HG03196 (cell line): ENCODE measurements around the gene PTPN20.

Experiments used
- ATAC-seq: cut with Tn5 transposase; IDR thresholded peaks from one replicate; pipeline ENCODE4 v1.9.1; 2021; ENCODE audit not compliant: unreplicated experiment

PTPN20 gene

DNA sequence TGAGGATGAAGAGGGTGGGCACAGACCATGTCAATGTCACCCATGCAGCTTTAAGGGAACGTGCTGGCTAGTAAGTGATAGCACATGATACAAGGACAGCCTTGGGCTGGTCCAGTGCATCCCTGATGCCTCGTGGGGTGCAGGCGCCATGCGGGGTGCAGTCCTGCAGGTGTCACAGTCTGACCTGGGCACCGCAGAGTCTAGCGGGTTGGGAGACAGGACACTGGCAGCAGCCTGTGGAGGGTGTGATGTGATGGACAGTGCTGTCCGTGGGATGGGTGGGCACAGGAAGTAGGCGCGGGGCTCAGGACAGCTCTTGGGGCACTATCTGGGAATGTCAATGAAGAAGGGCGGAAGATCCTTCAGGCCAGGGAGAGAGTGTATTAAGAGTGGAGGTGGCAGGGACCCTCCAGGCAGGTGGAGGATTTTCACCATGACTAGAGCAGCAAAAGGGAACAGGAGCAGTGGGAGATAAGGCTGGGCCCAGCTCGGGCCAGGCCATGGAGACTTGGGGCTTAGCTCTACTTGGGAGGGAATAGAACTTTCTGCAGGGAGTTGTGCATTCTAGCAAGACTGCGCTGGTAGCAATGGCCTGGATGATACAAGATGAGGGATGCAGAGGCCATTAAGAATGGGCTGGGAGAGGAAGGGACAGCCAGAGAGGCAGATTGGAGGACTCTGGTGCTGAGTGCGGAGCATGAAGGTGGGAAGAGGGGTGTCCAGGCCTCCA lies 122.5 kb downstream of the PTPN20 start:
- ATAC-seq = no peak

DNA sequence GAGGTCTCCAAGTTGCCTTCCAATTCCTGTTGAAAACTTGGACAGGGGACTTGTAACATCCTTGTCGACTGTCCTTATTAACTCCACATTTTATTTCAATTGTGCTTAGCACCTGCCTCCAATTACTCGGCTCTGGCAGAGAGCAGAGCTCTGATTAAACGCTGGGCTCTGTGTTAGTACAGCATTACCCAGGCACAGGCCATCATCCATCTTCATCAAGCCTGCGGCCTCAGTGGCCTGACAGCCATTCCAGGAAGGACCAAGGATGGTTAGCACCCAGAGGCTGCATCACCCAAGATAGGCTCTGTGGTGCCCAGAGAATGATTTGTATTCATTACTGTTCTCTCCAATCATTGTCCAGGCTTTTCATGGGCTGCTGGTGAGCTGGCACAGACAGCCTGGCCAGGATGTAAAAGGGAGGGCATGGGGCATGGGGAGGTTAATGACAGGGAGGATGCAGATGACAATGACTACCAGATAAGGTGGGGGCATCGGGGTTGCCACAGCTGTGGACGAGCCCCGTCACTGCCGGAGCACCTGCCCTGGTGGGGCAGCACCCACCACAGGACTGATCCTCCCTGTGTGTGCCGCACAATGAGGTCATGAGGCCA lies 123.3 kb downstream of the PTPN20 start:
- no peak for ATAC-seq

DNA sequence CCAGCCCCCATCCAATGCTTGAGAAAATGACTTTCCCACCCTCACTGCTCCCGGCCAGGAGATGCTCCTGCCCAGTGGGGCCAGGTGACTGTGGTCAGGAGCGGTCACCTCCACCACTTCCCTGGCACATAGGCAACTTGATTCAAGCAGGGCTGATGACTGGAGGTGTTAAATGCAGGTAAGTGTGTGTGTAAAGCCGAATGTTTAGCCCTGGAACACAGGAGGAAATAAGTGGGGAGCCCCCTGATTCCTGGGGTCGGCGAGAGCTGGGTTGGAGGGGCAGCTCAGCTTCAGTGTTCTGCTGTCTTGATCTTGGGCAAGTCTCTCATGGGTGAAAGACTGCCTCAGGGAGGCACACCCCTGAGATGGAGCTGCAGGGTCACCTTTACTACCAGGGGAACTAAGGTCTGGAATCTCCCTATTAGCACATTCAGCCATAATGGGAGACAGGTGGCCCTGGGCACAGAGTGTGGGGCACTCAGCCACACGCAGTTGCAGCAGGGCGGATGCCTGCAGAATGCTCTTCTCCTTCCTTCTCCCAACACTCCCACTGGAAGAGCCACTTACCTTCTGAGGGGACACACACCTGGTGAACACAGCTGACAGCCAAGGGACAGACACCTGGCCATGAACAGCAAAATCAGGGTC lies 124.1 kb downstream of the PTPN20 start:
- ATAC-seq = no peak

DNA sequence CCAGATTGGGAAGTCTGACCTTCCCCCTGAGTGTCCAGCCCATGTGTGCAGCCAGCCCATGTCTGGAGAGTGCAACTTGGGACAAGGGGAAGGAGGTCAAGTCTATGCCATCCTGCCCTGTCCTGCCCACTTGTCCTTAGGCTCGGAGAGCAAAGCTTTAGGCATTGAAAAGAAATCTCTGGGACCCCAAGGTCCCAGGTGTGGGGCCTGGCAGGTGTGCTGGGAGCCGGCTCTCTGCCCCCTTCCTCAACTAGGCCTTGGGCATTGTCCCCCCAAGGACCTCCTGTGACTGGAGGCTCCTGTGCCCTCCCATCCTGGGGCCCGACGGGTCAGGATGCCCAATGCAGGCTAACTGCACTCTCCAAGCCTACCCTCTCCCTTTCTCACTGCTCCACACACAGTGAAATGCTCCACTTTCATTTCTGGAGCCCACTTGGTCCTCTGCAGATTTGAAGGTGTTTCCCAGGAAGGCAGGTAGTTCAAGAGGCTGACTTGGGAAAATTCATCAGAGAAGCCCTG lies 124.7 kb downstream of the PTPN20 start:
- ATAC-seq = no peak

DNA sequence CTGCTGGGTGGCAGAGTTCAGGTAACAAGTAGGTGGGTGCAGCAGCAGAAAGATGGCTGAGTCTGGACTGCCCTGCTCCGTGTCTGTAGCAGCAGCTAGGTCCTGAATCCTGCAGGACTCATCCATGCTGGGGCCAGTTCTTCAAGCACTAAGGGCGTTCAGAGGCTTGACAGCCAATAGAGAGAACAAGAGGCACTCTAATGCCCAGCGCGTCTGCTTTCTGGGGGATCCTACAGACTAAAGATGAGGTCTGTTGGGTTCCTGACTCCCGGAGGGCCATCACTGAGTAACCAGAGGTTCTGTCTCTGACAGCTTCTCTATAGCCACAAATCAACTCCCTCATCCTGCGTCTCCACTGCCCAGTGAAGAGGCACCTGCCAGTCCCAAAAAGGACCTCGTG lies 125.5 kb downstream of the PTPN20 start:
- ATAC-seq = no peak

DNA sequence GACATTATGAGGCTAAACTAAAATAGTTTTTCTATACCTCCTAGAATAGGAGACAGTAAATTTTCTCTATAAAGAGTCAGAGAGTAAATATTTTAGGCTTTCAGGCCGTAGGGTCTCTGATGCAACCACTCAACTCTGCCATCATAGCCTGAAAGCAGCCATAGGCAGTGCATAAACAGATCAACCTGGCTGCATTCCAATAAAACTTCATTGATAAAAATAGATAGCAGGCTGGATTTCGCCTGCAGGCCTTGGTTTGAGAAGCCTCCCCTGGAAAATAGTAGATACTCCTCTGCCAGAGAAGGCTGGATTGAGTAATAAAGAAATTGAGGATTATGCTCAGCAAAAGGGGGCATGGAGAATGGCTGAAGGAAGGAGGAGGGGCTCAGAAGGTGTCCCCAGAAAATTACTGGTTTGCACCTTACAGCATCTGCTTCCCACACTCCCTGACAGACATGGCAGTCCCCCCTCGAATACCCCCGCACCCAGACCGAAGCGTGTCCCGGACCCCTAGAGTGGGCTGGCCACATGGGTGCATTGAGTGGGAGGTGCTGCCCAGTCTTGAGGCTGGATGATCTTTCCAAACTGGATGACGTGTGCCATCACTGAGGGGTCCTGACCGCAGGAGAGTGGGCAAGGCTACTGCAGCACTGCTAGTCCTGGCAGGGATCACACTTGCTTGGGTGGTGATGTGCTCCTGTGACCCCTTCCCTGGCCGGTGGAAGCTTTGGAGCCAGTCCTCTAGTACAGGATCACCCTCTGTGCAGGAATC lies 126.6 kb downstream of the PTPN20 start:
- no peak for ATAC-seq

DNA sequence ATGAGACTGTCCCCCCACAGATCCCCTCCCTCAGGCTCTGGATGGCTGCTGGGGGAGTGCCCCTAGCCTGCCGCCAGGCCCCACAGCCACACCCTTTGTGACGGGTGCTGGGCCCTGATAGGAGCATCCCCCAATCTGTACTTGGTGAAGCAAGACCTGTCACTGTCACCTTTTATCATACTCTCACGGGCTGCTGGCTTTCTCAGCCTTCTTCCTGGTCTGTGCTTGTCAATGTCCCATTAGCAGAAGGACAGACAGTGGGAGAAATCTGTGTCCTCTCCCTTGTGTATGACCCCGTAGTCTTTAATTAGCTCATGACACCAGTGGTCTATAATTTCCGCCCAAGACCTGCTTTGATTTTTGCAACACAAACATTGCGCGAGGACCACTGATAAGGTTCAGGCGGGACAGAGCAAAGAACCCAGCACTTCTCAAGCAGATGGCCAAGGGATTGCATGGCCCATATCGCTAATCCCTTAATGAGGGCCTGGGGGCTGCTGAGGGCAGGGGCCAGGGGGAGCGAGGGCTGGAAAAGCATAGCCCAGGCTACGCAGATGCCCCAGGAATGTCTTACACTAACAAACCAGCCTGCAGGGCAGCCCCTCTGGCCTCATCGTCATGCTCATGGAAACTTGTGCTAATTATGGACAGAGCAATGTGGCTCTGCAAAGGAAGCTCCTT lies 127.8 kb downstream of the PTPN20 start:
- no peak for ATAC-seq

DNA sequence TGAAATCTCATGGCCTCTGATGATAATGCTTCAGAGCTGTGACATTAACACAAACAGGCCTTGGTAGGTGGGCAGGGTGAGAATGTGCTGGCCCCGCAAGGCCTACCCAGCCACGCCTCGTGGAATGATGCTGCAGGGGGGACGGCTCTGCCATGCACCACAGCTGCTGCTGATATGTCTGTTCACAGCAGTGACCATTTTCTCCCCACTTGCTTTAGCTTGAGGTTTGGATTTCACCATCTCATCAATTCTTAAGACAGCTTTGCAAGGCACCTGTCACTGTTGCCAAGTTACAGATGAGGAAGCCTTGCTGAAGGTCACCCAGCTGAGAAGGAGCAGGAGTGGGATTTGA lies 128.3 kb downstream of the PTPN20 start:
- ATAC-seq = no peak

DNA sequence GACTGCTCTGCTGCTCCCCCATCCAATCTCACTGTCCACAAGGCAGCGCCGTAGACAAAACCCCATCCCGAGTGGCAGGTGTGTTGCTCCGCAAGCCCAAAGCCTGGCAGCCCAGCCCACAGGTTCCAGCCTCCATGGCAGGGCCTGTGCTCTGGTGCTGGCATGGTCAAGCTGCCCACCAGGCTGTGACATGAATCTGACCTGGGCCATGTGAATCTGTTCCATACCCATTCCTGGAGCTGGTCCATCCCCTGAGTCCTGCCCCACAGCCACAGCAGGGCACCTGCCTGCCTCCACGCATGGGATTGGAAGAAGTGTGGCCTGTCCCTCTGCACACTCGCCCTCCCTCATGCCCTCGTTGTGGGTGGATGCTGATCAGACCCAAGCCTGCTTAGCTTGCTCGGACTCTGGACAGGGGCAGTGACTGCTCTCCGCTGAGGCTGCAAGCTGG lies 128.8 kb downstream of the PTPN20 start:
- no peak for ATAC-seq

DNA sequence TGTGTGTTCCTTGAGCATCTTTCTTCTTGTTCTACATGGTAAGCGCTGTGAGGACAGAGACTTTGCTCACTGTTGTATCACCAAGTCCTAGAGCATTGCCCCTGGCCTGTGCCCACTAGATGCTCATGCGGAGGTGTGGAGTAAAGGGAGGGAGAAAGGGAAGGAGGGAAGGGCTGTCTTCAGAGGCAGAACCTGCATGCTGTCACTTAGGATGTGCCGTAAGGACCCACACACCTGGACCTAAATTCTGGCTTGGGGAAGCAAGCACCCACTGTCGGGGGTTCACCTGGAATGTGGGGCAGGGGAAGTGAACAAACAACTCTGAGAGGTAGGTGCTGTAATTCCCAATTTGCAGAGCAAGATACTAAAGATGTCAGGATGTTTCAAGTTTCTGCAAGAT lies 129.5 kb downstream of the PTPN20 start:
- ATAC-seq = no peak

DNA sequence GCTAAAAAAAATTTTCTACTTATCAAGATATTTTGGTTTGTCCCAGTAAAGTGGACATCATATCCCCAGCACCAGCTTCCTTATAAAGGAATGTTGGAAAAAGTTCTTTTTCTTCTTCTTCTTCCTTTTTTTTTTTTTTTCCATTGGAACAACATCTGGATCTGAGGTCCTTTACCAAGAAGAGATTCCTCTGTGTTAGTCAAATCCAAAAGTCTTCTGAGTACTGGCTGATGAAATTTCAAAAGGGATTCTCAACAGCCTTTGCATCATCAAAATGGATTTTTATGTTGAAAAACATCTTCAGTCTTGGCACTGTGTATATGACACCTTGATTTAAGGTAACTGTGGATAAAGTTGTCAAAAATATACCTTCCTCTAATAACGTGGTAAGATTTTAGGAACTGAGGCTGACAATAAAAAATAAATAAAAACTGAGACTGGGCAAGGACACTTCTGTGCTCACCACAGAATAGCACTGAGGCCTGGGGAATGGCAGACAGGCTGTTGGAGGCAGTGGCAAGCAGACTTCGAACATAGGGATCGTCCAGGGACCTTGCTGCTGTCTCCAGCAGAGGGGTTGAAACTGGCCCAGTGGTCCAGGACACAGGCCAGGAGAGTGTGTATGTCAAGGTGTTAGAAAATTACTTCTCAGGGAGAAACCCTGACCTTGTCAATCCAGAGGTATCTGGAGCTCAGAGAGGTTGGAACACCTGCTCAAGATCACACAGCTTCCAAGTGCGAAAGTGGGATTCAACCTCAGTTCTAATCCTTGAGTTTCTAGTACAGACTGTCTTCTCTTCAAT lies 130.4 kb downstream of the PTPN20 start:
- no peak for ATAC-seq

DNA sequence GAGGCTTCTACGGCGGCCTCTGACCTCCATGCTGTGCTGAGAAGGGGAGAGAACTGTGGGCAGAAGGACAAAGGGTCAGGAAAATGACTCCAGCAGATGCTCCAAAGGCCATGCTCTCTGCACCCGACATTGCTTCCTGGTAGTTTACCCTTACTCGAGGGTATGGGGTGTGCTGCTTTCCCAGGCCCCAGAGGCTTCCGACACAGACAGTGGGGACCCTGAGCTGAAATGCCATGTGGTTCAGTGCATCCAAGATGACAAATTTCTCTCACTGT lies 130.9 kb downstream of the PTPN20 start:
- no peak for ATAC-seq

DNA sequence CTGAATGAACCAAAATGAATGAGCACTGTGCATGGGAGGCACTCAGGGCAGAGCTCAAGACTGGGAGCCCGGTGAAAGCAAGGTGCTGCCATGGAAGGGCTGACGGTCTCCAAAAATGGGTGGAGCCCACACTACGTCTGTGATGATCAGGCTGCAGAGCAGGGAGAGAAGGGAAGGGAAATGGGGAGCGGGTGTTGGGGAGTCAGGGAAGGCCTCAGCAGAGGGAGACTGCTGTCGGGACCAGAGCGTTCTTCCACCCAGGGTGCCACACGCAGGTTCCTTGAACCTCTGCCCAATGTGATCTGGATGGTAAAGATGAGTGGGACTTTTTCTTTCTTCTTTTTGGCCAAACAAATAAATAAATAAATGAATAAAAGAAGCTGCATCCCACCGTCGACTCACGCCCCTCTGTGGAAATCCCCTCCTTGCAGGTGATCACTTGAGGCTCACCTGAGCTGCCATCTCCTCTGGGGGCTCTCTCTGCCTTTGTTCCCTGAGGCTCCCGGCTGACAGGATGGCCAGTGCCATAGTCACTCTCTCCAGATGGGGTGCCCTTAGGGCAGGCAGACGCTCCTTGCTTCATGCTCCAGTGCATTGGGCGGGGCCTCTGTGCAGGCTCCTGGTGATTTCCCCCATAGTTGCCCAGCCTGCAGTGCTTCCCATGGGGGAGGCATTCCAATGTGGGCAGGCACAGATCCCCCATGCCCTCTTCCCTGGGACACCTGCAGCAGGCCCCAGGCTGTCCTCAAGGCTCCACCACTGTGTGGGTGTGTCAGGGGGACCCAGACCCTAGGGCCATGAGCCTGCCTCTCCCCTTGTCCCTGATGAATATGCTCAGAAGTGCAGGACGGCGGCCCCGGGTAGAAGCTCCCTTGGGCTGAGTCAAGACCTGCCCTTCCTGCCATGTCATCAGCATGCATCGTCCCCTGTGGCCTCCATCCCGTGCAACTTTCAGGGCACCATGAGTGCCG lies 131.8 kb downstream of the PTPN20 start:
- ATAC-seq = no peak

DNA sequence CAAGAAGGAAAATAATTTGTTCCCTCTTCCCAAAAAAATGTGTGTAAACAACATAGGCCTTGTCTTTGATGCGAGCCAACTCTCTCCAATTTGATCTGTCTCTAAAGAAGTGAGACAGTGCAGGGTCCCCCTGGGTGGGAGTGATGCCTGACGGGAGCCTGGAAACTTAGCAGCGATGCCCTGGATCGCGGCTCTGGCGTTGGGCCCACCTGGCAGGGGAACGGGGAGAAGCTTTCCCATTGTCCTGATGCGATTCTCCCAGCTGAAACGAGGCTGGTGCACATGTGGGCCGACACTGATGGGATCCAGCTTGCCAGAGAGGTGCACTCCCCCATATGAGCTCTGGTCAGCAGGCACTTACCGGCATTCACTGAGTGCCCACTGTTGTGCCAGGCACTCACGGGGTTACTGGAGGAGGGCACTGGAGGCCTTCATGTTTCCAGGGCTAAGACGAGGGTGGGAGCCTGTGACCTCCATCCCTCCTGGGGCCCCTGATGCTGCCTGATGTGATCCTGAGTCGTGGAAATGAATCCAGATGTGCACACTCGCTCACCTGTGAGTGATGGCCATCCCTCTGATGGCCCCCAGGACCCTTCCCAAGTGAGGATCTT lies 132.8 kb downstream of the PTPN20 start:
- no peak for ATAC-seq

DNA sequence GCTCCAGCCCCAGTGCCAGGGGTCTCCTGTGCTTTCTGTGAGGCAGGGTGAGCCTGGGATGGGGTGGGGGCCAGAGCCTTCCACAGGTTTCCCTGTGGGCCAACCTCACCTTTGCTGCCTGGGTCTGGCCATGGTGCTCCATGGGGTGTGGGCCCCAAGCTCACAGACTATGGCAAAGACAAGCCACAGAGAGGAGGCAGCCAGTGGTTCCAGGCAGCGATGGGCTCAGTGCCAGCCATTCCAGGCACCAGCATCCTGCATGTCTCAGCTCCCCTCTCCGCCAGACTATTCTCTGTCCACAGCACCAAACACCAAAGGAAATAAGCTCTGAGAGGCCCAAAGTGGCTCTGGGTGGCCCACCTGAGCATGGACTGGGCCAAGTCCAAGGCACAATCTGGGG lies 133.5 kb downstream of the PTPN20 start:
- no peak for ATAC-seq

DNA sequence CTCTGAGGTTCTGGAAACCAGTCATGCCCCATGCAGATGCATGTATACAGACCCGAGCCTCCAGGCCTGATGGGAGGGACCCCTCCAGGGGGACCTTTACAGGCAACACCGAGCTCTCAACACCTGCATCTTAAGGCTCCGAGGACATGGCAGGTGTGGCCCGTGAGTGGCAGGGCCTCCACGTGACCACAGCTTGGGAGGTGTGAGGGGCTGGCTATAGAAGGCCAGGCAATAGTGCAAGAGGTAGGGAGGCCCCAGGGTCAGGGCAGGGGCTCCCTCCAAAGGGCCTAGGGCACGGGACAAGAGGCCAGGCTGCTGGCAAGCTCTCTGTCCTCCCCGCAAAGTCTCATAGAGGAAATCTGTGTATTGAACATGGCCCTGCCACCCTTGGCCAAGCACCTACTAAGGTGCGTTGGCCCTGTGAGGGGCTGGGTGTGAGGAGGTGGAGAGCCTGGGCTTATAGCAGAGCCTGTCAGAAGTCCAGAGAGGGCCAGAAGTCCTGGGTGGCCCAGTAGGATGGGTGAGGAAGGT lies 134.2 kb downstream of the PTPN20 start:
- ATAC-seq = no peak

DNA sequence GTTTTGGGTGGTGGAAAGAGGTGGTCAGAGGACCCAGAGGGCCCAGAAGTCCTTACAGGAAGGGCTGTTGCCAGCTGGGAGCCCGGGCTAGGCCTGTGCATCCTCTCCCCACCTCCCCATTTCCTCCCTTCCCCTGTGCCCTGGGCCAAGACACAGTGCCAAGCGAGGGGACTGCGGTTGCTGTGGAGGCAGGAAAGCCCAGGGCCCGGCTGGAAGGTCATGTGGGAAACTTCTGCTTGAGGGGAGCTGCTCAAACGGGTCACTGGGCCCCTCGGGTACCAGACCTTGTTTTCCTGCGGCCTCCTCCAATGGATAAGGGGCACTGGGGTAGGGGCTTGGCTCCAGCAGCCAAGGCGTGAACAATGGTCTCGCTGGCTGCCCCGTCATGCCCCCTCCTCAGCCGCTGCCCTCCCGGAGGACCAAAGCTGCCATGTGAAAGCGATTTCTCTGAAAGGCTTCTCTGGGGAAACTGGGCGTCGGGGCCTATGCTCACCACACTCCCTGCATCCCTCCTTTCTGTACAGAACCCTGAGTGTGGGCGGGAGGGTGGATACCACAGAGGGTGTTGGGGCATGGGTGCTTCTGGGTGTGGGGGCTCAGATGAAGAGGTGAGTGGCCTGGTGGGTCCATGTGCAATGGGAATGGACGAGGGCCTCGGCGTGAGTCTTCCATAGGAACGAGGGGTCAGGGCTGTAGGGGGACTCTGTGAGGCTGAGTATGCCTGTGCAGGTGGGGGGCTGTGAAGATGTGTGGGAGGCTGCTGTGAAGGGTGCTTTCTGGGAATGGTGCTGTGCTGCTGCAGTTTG lies 135.3 kb downstream of the PTPN20 start:
- ATAC-seq = no peak

DNA sequence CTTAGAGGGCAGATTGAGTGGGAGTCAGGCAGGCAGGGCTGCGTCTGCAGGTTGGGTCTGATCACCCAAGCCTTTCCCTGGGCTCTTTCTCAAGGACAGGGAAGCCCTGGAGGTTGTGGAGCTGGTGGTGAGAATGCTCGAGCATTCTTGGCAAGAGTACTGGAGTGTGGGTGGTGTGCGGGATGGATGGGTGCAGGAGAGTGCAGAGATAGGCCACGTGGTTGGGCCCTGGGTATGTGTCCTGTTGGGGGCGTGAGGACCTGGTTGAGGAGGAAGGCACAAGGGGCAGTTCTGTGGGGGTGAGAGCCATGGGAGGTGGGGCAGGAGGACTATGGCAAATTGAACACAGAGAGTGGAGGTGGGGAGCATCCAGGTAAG lies 135.9 kb downstream of the PTPN20 start:
- ATAC-seq = no peak
